Liver (tissue), 9 donors: Measurements from ENCODE around the gene LRIG1. TPM values are rescaled to one million over a fixed set of nuclear protein-coding genes. Genes with fewer than 3 reads are reported as not detected.

Source experiments
- DNase-seq: peaks from one replicate; pipeline ENCODE4 v3.0.0-alpha.2; 2017; ENCODE audit warnings: low spot score
- H3K27ac ChIP-seq, 2 donors: one replicate each; pipeline ENCODE4 v1.7.0; 2013; ENCODE audit warnings: inconsistent platforms in 2 of 2, low read length in 2 of 2, control low read depth in 1 of 2, low read depth in 1 of 2, mild to moderate bottlenecking in 1 of 2
- H3K27me3 ChIP-seq, 4 donors: one replicate each; pipeline versions ENCODE4 v1.6.1 to v1.7.0; 2013; ENCODE audit warnings: low read length in 3 of 4, inconsistent platforms in 1 of 4, mild to moderate bottlenecking in 1 of 4, moderate library complexity in 1 of 4; ENCODE audit not compliant: control insufficient read depth in 4 of 4, insufficient read depth in 4 of 4
- H3K36me3 ChIP-seq, 4 donors: one replicate each; pipeline versions ENCODE4 v1.6.1 to v1.7.0; 2013; ENCODE audit warnings: low read length in 3 of 4, mild to moderate bottlenecking in 3 of 4, low read depth in 1 of 4, moderate library complexity in 1 of 4; ENCODE audit not compliant: control insufficient read depth in 4 of 4, insufficient read depth in 3 of 4
- H3K4me1 ChIP-seq, 4 donors: one replicate each; pipeline versions ENCODE4 v1.6.1 to v1.7.0; 2013; ENCODE audit warnings: low read length in 3 of 4, mild to moderate bottlenecking in 3 of 4, moderate library complexity in 1 of 4; ENCODE audit not compliant: control insufficient read depth in 4 of 4, insufficient read depth in 4 of 4
- H3K4me3 ChIP-seq, 3 donors: one replicate each; pipeline versions ENCODE4 v1.6.1 to v1.7.0; 2013; ENCODE audit warnings: low read length in 3 of 3, control low read depth in 1 of 3, low read depth in 1 of 3, mild to moderate bottlenecking in 1 of 3
- H3K9ac ChIP-seq, 2 donors: one replicate each; pipeline ENCODE4 v1.7.0; 2013; ENCODE audit warnings: low read length in 2 of 2, mild to moderate bottlenecking in 2 of 2, moderate library complexity in 2 of 2, control low read depth in 1 of 2, low read depth in 1 of 2
- H3K9me3 ChIP-seq, 4 donors: one replicate each; pipeline versions ENCODE4 v1.6.1 to v1.7.0; 2013; ENCODE audit warnings: low read length in 3 of 4; ENCODE audit not compliant: control insufficient read depth in 4 of 4
- ATF3 ChIP-seq: IDR thresholded peaks from 2 replicates; pipeline ENCODE4 v1.6.1; 2016; ENCODE audit warnings: antibody characterized with exemption
- CTCF ChIP-seq: fragments of 150-350 bp; IDR thresholded peaks from 2 replicates; pipeline ENCODE4 v1.5.1; 2017; ENCODE audit warnings: improper control_type of control experiment, low read depth, low read length; ENCODE audit not compliant: missing input control
- EGR1 ChIP-seq, 2 donors: IDR thresholded peaks; 2 replicates each; pipeline ENCODE4 v1.6.1; 2016 to 2018; ENCODE audit warnings: antibody characterized with exemption in 2 of 2, low read depth in 2 of 2
- FOXA1 ChIP-seq: IDR thresholded peaks from 2 replicates; pipeline ENCODE4 v1.6.1; 2016; ENCODE audit warnings: antibody characterized with exemption
- FOXA2 ChIP-seq: IDR thresholded peaks from 2 replicates; pipeline ENCODE4 v1.6.1; 2016; ENCODE audit warnings: antibody characterized with exemption
- GABPA ChIP-seq, 2 donors: IDR thresholded peaks in 1 of 2; conservative IDR thresholded peaks in 1 of 2; 2 replicates each; pipeline ENCODE4 v1.6.1; 2016; ENCODE audit warnings: antibody characterized with exemption in 2 of 2, mild to moderate bottlenecking in 1 of 2, moderate library complexity in 1 of 2
- HNF4A ChIP-seq, 2 donors: conservative IDR thresholded peaks; 2 replicates each; pipeline ENCODE4 v1.6.1; 2016; ENCODE audit warnings: antibody characterized with exemption in 2 of 2, mild to moderate bottlenecking in 2 of 2
- HNF4G ChIP-seq: IDR thresholded peaks from 2 replicates; pipeline ENCODE4 v1.6.1; 2016; ENCODE audit warnings: antibody characterized with exemption
- JUND ChIP-seq, 2 donors: IDR thresholded peaks; 2 replicates each; pipeline ENCODE4 v1.6.1; 2016; ENCODE audit warnings: antibody characterized with exemption in 2 of 2
- MAX ChIP-seq: IDR thresholded peaks from 2 replicates; pipeline ENCODE4 v1.6.1; 2016; ENCODE audit warnings: antibody characterized with exemption
- NR2F2 ChIP-seq: IDR thresholded peaks from 2 replicates; pipeline ENCODE4 v1.6.1; 2016; ENCODE audit warnings: antibody characterized with exemption
- RAD21 ChIP-seq, 2 donors: IDR thresholded peaks; 2 replicates each; pipeline ENCODE4 v1.6.1; 2016; ENCODE audit warnings: antibody characterized with exemption in 2 of 2, mild to moderate bottlenecking in 2 of 2
- REST ChIP-seq: IDR thresholded peaks from 2 replicates; pipeline ENCODE4 v1.6.1; 2016; ENCODE audit warnings: antibody characterized with exemption, mild to moderate bottlenecking
- RXRA ChIP-seq, 2 donors: IDR thresholded peaks; 2 replicates each; pipeline ENCODE4 v1.6.1; 2017 to 2018; ENCODE audit warnings: antibody characterized with exemption in 2 of 2, mild to moderate bottlenecking in 1 of 2
- SP1 ChIP-seq: IDR thresholded peaks from 2 replicates; pipeline ENCODE4 v1.6.1; 2018; ENCODE audit warnings: antibody characterized with exemption, mild to moderate bottlenecking
- TAF1 ChIP-seq: conservative IDR thresholded peaks from 2 replicates; pipeline ENCODE4 v1.6.1; 2016; ENCODE audit warnings: antibody characterized with exemption, mild to moderate bottlenecking
- YY1 ChIP-seq: IDR thresholded peaks from 2 replicates; pipeline ENCODE4 v1.6.1; 2016; ENCODE audit warnings: antibody characterized with exemption, mild to moderate bottlenecking
- ZBTB33 ChIP-seq: IDR thresholded peaks from 2 replicates; pipeline ENCODE4 v1.6.1; 2016; ENCODE audit warnings: antibody characterized with exemption
- WGBS: extraction: QIAGEN DNeasy Blood & Tissue Kit; methylation state at CpG from one replicate; pipeline ENCODE4 v1.1.7; 2013; 5-methylcytosine and 5-hydroxymethylcytosine counted together
- polyA plus RNA-seq, 2 donors: library from polyadenylated mRNA; stranded (reverse) in 1 of 2; unstranded in 1 of 2; fragments of 200-250 nt in 1 of 2; fragments of >200 nt in 1 of 2; fragmentation: Nextera tagmentation in 1 of 2; extraction: Ambion mirVana in 1 of 2; gene quantifications; one replicate each; pipeline versions ENCODE4 v1.2.1 to v1.2.3, GENCODE V29; 2013 to 2015
- total RNA-seq, 2 donors: library from RNA; depleted of rRNA; stranded (reverse); fragments of >200 nt; gene quantifications; one replicate each; pipeline ENCODE4 v1.2.3, GENCODE V29; 2014
- donor health status: healthy.
- donor health status: healthy.
- donor health status: healthy.
- donor health status: healthy.
- donor health status: healthy.

Gene LRIG1
- total and polyA plus RNA-seq, 4 donors = 9.4 to 48.9 (median 12.9) TPM

GRCh38 chr3:66508461-66508860, 7.6 kb upstream of the LRIG1 start (continued):
- TF ChIP-seq RXRA (IDR thresholded peaks at IDR 0.05) (no peak), REST (no peak)

GRCh38 chr3:66507423-66508260, 6.8 kb upstream of the LRIG1 start:
- H3K9ac ChIP-seq = no peak overlapping the region
- peaks cover 0 to 15% (median 12%) of the 10 kb centered on the region in 4 donors for H3K4me1 ChIP-seq
- no peak for TF ChIP-seq ZBTB33
- no peak for TF ChIP-seq YY1
- TF ChIP-seq GABPA (IDR thresholded peaks at IDR 0.05 in 1 of 2, conservative IDR thresholded peaks at IDR 0.05 in 1 of 2) = no peak
- TF ChIP-seq HNF4G = no peak
- no peak for TF ChIP-seq FOXA2
- TF ChIP-seq RAD21 (IDR thresholded peaks at IDR 0.05) = no peak
- TF ChIP-seq MAX = no peak
- TF ChIP-seq NR2F2 = no peak
- no peak for TF ChIP-seq RXRA (IDR thresholded peaks at IDR 0.05)
- no peak for TF ChIP-seq HNF4A (conservative IDR thresholded peaks at IDR 0.05)
- no peak for TF ChIP-seq SP1
- no peak for TF ChIP-seq JUND (IDR thresholded peaks at IDR 0.05)
- TF ChIP-seq REST = no peak
- TF ChIP-seq EGR1 (IDR thresholded peaks at IDR 0.05; ENCODE audit: low read depth in 2 of 2) = no peak
- no peak for TF ChIP-seq ATF3
- no peak for TF ChIP-seq CTCF
- TF ChIP-seq TAF1 = no peak
- no peak for TF ChIP-seq FOXA1
- H3K27ac ChIP-seq = no peak overlapping the region
- H3K4me3 ChIP-seq = no peak overlapping the region
- H3K27me3 ChIP-seq = no peaks in the 10 kb centered on the region
- no peak for DNase-seq
- H3K9me3 ChIP-seq = no peaks in the 10 kb centered on the region
- WGBS = 89% methylated on average over 8 of the region's 8 CpGs
- no peaks in the 10 kb centered on the region for H3K36me3 ChIP-seq
